ENCODE results near the gene NR2F1.
"Not testable (repeated sequence)": the region's sequence is repeated elsewhere in the genome, so short reads cannot be mapped to it uniquely, and the experiment has no call there.

NR2F1 gene

DNA sequence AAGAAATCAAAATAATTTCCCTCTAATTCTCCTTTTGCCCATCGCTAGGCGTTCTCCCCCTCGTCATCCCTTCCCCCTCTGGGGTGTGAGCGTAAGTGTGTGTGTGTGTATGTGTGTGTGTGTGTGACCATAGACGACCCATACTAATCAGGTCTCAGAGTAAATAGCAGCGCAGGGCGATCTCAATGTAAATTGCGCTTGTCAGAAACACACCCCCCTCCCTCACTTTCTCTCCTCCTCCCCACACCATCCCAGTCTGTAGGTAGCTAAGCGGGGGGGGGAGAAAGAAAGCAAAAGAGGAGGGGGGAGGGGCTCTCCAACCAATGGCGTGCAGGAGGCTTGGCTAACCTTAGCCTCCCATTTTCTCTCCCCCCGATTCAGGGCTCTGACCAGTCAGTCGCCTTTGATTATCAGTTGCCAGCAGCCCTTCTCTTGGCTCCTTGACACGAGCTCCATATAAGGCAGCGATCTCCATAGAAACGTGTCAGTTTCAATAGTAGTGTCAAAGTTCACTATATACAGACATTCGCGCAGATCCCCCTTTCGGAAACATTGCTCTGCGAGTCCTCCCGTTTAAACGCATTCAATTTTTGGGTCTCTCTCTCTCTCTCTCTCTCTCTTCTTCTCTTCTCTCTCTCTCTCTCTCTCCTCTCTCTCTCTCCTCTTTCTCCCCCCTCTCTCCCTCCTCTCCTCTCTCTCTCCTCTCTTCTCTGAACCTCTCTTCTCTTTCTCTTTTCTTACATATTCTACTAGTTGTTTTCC lies at the start of gene NR2F1:
NR2F1 (plus strand) TSS at position 546 of the 762 bp plus-strand sequence. CDS start 1,802 bp downstream, outside the sequence.
- peak; percentile 92 for DNase-seq

DNA sequence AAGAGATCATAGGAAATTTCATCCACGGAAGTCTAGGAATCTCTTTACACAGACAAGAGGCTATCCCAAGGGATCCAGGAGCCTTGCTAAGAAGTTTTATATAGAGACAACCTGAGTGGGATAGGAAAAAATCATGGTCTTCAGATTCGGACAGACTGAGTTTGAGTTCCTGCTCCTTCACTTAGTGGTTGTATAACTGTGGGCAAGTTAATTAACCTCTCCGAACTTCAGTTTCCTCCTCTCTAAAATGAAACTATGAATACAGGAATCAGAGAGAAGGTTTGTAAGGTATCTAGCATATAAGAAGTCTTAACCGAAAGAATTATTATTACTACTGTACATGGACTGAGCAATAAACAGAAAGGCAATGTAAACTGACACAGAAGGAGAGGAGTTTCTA lies 37.1 kb upstream of the NR2F1 start:
- no peak for DNase-seq

GRCh38 chr5:93549594-93549993 lies 33.4 kb upstream of the NR2F1 start:
- DNase-seq: not testable (repeated sequence)

- DNase-seq: no peak
Observed at GRCh38 chr5:93557021-93557604, 25.9 kb upstream of the NR2F1 start.

- DNase-seq: no peak
Observed at GRCh38 chr5:93566091-93566490, 16.9 kb upstream of the NR2F1 start.

- no peak for DNase-seq
Observed at GRCh38 chr5:93567424-93567823, 15.6 kb upstream of the NR2F1 start.

GRCh38 chr5:93569300-93570160 lies 13.5 kb upstream of the NR2F1 start:
- DNase-seq: no peak

DNA sequence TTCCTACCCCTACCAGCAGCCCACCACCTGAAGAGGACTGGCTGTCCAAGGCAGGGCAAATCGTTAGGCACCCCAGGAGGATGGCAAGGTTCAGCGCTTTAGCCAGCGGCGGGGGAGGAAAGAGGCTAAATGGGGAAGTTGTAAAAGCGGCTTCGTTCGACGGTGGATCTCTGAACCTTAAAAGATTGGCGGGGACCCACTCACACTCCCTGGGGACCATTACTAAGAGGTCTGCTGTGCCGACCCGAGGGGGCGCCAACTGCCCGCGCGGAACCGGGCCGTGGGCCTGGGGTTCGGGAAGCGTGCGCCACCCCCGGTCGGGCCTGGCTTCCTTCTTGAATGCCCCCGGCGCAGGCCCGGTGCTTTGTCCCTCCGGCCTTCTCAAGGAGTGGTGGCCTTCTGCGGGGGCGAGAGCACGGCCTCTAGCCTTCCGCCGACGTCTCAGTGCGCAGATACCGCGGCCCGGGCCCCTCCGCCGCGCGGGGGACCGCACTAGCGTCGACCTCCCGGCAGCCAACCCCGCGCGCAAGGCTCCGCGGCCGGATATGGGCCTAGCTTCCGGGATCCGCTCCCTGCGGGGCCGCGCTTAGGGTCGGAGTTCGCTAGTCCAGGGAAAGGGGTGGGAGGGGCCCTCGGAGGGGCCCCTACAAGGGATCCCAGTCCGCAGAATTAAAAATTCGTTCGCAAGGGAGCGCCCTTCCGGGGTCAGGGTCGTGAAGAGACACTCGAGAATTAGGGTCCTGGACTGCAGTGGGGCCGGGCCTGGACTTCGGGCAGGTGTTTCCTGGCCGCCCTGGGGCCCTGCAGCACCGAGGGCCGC lies 12.5 kb upstream of the NR2F1 start:
- no peak for DNase-seq

- no peak for DNase-seq
Observed at GRCh38 chr5:93571114-93571949, 11.7 kb upstream of the NR2F1 start.

- DNase-seq: no peak
Observed at GRCh38 chr5:93572101-93572607, 10.9 kb upstream of the NR2F1 start.

DNA sequence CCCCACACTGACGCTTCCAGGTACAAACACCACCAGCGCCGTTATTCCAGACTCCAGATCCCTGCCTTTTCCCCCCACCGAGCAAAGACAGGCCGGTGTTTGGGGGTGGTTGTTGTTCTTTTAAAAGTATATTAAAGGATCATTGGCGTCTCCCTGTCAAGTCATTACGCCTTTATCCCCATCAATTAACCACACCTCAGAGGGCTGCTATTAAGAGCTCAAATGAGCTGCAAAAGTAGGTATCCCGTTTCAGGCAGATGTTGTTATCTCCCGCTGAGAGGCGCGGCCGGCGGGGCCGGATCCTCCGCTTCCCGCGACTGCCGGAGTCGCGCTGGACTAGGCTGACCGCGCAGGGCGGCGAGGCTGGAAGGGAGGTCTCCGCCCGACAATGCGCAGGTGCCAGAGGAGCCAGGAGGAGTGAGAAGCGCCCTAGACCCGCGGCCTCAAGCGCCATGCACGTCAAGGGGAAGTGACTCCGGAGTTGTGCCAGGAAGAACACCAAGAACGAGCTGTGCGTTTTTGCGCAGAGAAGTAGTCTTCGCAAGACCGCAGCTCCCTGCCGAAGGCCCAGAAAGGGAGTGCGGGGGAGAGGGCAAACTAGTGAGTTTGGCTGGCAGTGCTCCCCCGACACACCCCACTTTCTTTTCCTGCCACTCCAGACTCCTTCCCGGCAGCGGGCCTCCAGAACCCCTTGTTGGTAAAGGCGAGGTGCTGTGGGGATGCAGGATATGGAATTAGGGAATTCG lies 10.2 kb upstream of the NR2F1 start:
- no peak for DNase-seq

- no peak for DNase-seq
Observed at GRCh38 chr5:93573354-93574351, 9.4 kb upstream of the NR2F1 start.

- no peak for DNase-seq
Observed at GRCh38 chr5:93574491-93575305, 8.3 kb upstream of the NR2F1 start.

DNA sequence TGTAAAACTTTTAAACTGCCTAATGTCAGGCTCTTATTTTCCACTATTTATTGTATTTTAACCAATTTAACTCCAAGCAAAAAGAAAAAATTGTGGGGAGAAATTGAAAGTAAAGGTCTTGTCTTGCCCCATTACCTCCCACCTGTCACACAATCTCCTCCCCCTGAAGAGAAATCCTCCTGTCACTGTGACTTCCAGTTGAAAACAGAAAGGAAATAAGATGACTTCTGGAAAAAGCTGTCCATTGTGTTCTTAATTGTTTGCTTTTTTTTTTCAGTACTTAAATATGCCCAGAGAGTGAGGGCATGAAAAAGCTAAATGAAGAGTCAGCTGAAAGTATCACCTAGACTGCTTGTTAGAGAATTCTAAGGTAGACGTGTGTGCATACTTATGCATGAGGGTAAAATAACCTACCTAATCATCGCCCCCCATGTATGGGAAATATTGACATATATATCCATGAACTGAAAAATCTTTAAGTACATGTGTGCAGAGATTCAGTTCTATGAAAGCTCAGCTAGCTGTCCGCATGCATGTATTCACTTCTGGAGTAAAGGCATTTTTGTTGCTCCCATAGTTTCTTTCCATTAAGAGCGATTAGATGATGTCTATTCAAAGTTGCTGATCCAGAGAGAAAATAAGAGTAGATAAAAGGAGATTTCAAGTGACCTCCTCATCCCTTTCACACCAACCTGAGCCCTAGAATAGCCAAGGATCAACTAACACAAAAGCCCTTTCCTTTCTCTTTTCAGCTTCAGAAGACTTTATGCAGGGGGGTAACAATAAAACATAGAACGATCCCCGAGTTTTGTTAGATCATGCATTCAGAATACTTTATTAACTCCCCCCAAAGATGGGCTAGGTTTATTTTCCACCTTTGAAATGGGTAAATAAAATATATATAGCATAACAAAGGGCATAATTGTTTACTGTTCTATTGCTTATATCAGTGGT lies 7.3 kb upstream of the NR2F1 start:
- no peak for DNase-seq

DNA sequence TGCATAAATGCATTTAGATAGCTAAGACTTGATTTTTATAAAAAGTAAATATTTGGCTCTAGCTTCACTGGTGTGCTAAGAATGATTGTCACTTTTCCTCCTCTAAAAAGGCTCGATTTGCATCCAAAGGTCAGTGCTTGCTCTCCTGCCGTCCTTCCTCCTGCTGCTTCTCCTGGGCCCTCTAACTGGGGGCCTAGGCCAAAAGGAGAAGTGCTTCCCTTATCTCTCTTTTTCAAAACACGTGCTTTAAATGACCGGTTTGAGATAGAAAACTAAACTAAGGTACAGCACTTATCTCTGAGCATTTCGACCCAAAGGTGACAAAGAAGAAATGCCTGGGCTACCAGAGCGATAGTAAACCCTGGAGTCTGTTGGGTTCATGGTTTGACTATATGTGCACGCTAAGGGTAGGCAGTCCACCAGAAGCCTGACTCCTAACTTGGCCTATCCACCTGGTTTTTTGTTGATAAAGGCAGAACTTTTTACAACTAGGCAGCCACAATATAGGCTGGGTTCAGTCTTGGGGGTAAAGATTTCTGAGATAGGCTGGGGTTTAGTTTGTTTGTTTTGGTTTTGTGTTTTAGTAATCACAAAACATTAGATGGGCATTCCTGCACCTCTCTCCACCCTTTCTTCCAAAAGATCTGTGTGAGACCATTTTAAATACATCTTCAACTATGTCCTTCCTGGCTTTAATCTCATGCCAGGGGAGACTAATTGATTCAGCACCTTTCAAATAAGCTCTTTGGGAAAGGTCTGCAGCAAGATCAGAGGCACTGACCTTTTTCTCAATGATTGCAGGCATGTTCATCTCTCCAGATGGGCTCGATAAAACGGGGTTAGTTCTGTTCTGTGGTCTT lies 5.8 kb upstream of the NR2F1 start:
- DNase-seq: no peak
